NB4 (cell line): ENCODE results near the gene IQSEC3.

Source experiments
- DNase-seq: peaks from one replicate; pipeline ENCODE4 v3.0.0; 2010; ENCODE audit warnings: low read depth
- H3K4me3 ChIP-seq: one replicate; pipeline ENCODE4 v1.5.1; 2011; ENCODE audit warnings: mild to moderate bottlenecking, low read depth, low read length, moderate library complexity
- MYC ChIP-seq: IDR thresholded peaks from 2 replicates; pipeline ENCODE4 v1.6.1; 2011; ENCODE audit warnings: low read depth, low read length
- POLR2A ChIP-seq: IDR thresholded peaks from 2 replicates; pipeline ENCODE4 v1.6.1; 2011; ENCODE audit warnings: mild to moderate bottlenecking; ENCODE audit not compliant: insufficient read length; ENCODE audit errors: extremely low read depth
- TF ChIP-seq, protein P1 (sequence below): IDR thresholded peaks from one replicate; pipeline ENCODE4 v1.5.1; 2012; ENCODE audit warnings: low read depth, low read length
- TF ChIP-seq, protein P2 (sequence below): IDR thresholded peaks from 2 replicates; pipeline ENCODE4 v1.6.1; 2011; ENCODE audit warnings: low read depth, low read length

IQSEC3 gene

DNA sequence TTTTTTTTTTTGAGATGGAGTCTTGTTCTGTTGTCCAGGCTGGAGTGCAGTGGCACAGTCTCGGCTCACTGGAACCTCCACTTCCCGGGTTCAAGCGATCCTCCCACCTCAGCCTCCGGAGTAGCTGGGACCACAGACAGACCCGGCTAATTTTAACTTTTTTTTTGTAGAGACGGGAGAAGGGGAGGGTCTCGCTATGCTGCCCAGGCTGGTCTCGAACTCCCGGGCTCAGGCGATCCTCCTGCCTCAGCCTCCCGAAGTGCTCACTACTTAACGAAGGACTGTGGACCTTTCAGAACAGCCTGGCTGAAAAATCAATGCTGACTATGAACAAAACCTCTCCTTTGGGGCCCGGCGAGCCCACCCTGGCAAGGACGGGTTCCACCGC is 136.5 kb downstream of the IQSEC3 start:
- DNase-seq: no peak
- no peak for TF ChIP-seq MYC
- TF ChIP-seq, protein P1, sequence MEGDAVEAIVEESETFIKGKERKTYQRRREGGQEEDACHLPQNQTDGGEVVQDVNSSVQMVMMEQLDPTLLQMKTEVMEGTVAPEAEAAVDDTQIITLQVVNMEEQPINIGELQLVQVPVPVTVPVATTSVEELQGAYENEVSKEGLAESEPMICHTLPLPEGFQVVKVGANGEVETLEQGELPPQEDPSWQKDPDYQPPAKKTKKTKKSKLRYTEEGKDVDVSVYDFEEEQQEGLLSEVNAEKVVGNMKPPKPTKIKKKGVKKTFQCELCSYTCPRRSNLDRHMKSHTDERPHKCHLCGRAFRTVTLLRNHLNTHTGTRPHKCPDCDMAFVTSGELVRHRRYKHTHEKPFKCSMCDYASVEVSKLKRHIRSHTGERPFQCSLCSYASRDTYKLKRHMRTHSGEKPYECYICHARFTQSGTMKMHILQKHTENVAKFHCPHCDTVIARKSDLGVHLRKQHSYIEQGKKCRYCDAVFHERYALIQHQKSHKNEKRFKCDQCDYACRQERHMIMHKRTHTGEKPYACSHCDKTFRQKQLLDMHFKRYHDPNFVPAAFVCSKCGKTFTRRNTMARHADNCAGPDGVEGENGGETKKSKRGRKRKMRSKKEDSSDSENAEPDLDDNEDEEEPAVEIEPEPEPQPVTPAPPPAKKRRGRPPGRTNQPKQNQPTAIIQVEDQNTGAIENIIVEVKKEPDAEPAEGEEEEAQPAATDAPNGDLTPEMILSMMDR: no peak
- H3K4me3 ChIP-seq: no peak overlapping the region

DNA sequence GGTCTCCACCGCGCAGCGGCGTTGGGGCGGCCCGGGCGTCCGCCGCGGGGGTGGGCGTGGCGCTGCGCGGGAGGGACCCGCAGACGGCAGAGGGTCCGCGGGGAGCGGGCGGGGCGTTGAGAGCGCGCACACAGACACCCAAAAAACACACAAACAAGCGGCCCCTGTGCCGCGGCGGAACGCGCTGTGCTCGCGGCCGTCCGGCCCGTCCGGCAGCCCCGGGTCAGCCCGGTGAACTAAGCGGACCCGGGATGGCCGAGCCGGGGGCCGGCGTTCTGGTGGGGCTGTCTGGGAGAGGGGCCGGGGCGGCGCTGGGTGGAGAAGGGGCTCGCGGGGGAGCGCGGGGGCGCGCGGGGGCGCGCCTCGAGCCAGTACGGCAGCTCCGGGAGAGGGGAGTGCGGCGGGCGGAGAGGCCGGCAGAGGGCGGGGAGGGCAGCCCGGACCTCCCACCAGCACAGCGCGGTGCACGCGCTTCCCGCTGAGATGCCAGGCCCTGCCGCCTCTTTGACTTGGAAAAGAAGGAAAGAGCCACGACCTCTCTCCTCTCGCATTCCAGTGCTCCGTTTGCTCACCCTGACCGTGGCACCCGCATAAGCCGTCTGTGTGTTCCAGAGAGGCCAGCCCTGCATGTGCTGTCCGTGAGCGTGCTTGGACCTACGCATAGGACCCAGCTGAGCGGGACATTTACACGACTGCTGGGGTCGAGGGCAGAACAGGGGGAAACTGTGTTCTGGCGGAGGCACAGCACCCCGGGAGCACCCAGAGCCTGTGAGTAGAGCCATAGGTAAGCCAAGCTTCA is 137.1 kb downstream of the IQSEC3 start:
- no peak for DNase-seq
- no peak overlapping the region for H3K4me3 ChIP-seq
- TF ChIP-seq, protein P1: no peak
- TF ChIP-seq MYC (no peak), POLR2A (no peak)
- TF ChIP-seq, protein P2, sequence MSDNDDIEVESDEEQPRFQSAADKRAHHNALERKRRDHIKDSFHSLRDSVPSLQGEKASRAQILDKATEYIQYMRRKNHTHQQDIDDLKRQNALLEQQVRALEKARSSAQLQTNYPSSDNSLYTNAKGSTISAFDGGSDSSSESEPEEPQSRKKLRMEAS: no peak

DNA sequence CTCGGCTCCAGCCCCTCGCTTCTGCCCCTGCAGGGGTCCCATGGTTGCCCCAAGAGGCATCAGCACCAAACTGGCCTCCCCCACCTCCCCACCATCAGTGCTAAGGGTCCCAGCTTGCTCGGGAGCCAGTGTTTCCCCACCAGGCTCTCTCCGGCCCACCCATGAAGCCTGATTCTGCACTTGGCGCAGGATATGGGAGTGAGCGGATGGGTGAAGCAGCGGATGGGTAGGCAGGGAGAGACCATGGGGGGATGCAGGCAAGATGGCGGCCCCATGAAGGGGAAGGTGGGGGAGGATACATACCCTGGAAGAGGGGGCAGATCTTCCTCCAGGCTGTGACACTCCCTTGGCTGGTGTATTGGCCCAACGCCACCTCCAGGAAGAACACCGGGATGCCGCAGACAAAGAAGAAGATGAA is 137.7 kb downstream of the IQSEC3 start:
- TF ChIP-seq POLR2A (no peak), MYC (no peak)
- TF ChIP-seq, protein P1: no peak
- TF ChIP-seq, protein P2: no peak
- no peak for DNase-seq
- no peak overlapping the region for H3K4me3 ChIP-seq

DNA sequence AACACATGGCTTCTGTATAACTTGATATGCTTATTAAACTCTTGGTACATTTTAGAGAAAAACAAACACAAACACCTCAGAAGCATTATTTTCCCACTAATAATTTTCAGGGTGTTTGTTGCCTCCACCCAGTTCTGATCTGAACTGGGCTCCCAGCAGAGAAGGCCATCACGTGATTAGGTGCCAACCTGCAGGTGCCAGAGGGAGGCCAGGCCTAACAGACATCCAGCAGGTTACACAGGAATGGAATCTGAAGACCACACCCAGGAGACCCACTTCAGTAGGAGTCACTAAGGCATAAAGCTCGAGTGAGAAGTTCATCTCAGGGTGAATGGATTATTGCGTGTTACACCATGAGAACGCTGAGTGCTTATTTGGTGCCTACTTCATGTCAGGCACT is 138.5 kb downstream of the IQSEC3 start:
- DNase-seq: no peak
- no peak overlapping the region for H3K4me3 ChIP-seq
- TF ChIP-seq, protein P2: no peak
- TF ChIP-seq MYC (no peak), POLR2A (no peak)
- TF ChIP-seq, protein P1: no peak

DNA sequence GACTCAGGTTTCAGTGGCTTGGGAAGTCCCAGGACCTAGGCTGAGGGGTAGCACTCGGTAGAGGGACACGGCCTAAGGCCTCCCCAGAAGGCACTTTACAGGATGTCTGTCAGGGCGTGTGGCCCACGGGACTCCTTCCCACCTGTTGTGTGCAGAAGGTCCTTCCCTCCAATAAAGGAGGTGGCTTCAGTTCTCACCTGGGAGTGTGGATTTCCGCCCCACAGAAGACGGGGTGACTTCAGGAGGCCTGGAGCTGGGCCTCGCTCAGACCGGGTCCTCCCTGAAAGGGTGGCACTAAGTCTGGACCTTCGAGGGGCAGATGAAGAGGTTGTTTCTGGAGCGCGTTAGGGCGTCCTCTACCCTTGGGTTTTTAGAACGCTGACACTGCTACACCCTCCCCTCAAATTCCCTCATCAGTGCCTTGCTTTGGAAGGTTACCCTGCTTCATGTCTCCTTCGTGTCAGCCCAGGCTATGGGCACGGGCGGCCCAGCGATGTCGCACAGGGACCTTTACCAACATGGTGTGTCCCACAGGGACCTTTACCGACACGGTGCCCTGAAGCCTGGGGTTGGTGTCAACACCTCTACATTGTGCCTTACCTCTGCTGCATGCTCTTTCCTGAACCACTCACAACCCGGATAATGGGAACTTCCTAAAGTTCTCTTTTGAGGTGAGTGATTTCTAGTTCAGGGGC is 140.3 kb downstream of the IQSEC3 start:
- H3K4me3 ChIP-seq: no peak overlapping the region
- TF ChIP-seq, protein P2: no peak
- TF ChIP-seq POLR2A: no peak
- no peak for TF ChIP-seq MYC
- DNase-seq: no peak

DNA sequence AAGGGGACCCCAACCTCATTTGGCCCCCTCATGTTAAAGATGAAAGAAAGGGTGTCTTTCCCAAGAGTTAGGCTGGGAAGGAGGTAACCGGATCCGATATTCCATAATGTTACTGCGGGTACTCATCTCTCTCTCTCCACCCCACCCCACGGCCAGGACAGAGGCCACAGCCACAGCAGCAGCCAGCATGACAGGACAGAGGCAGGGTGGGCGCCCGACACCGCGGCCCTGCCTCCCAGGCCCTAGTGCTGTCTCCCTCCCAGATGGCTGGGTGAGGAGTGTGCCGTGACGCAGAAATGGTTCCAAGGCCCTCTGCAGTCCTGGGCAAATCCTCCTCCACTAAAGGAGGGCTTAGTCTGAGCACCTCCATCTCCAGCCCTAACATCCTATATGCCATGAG is 141.2 kb downstream of the IQSEC3 start:
- H3K4me3 ChIP-seq: no peak overlapping the region
- no peak for TF ChIP-seq POLR2A
- TF ChIP-seq, protein P1: no peak
- TF ChIP-seq MYC: no peak
- TF ChIP-seq, protein P2: no peak
- no peak for DNase-seq
